OCI-LY7 (cell line): Measurements from ENCODE around the gene PRR14. TPM values are rescaled to one million over a fixed set of nuclear protein-coding genes. Genes with fewer than 3 reads are reported as not detected.

Experiments
- BruUV-seq: library from RNA; stranded (reverse); fragments of 400-500 nt; replicated peaks from 2 replicates; lab custom pipeline; 2021; lab: Mats Ljungman, UMichigan
- CTCF ChIA-PET: fragments of 300-600 bp; sonication (Branson Sonifier 250); formaldehyde crosslinking; loops from one replicate; lab custom pipeline; 2022; ENCODE audit warnings: antibody characterized with exemption; ENCODE audit not compliant: unreplicated experiment; lab: Charles Lee
- POLR2A ChIA-PET: fragments of 300-600 bp; sonication (Branson Sonifier 250); formaldehyde crosslinking; loops from one replicate; lab custom pipeline; 2022; ENCODE audit warnings: antibody characterized with exemption; lab: Charles Lee
- DNase-seq: peaks from one replicate; pipeline ENCODE4 v3.0.0-alpha.2; 2015; ENCODE audit warnings: low spot score
- H2AFZ ChIP-seq: fragments of 200-600 bp; sonication (generic), shearing (Covaris generic); 2 replicates; pipeline ENCODE4 v1.6.1; 2014; ENCODE audit warnings: mild to moderate bottlenecking, antibody characterized with exemption, low read length, moderate library complexity
- H3K27ac ChIP-seq: fragments of 200-600 bp; sonication (generic); 2 replicates; pipeline ENCODE4 v1.5.1; 2014; ENCODE audit warnings: mixed run types, low read depth, mild to moderate bottlenecking, moderate library complexity, low read length, inconsistent platforms; ENCODE audit not compliant: poor library complexity, severe bottlenecking
- H3K36me3 ChIP-seq: fragments of 200-600 bp; sonication (generic); 2 replicates; pipeline ENCODE4 v1.6.1; 2014; ENCODE audit warnings: mild to moderate bottlenecking, antibody characterized with exemption, low read length, moderate library complexity, mixed read lengths; ENCODE audit not compliant: insufficient read depth
- H3K4me1 ChIP-seq: fragments of 200-600 bp; sonication (generic); 2 replicates; pipeline ENCODE4 v1.5.1; 2014; ENCODE audit warnings: mild to moderate bottlenecking, low read length; ENCODE audit not compliant: insufficient read depth, poor library complexity, severe bottlenecking
- H3K4me2 ChIP-seq: fragments of 200-600 bp; sonication (generic); 2 replicates; pipeline ENCODE4 v1.6.1; 2014; ENCODE audit warnings: mild to moderate bottlenecking, low read length
- H3K4me3 ChIP-seq: fragments of 200-600 bp; sonication (generic); 2 replicates; pipeline ENCODE4 v1.5.1; 2014; ENCODE audit warnings: mild to moderate bottlenecking, low read depth, low read length; ENCODE audit not compliant: poor library complexity, severe bottlenecking
- H3K79me2 ChIP-seq: fragments of 200-600 bp; sonication (generic); 2 replicates; pipeline ENCODE4 v1.6.1; 2016; ENCODE audit warnings: low read depth, mild to moderate bottlenecking, low read length, moderate library complexity, mixed read lengths; ENCODE audit not compliant: insufficient read depth
- H3K9me2 ChIP-seq: fragments of 200-600 bp; sonication (generic); 2 replicates; pipeline ENCODE4 v1.6.1; 2016; ENCODE audit warnings: mild to moderate bottlenecking, low read length, mixed read lengths; ENCODE audit not compliant: insufficient read depth
- H3K9me3 ChIP-seq: fragments of 200-600 bp; sonication (generic); 2 replicates; pipeline ENCODE4 v1.6.1; 2014; ENCODE audit warnings: mild to moderate bottlenecking, mixed run types, low read length, mixed read lengths
- H4K20me1 ChIP-seq: fragments of 200-600 bp; sonication (generic); 2 replicates; pipeline ENCODE4 v1.6.1; 2014; ENCODE audit warnings: mild to moderate bottlenecking, antibody characterized with exemption, low read length, moderate library complexity, mixed read lengths; ENCODE audit not compliant: insufficient read depth
- CTCF ChIP-seq: fragments of 200-600 bp; sonication (generic); conservative IDR thresholded peaks from 2 replicates; pipeline ENCODE4 v1.5.1; 2014; ENCODE audit warnings: mild to moderate bottlenecking, antibody characterized with exemption, low read length, moderate library complexity, mixed read lengths
- EZH2phosphoT487 ChIP-seq: fragments of 200-600 bp; sonication (generic); IDR thresholded peaks from 2 replicates; pipeline ENCODE4 v1.6.1; 2018; ENCODE audit warnings: low read depth, borderline replicate concordance, mild to moderate bottlenecking, mixed run types, antibody characterized with exemption, low read length, moderate library complexity, mixed read lengths
- intact Hi-C: fragments of 100-400 bp; cut with micrococcal nuclease; formaldehyde crosslinking; loops from one replicate; pipeline ENCODE4 v1.10.0; 2022; ENCODE audit not compliant: unreplicated experiment
- total RNA-seq, 2 experiments: library from RNA; depleted of rRNA in 1 of 2; stranded (reverse); fragments of >200 nt in 1 of 2; shearing (Covaris generic) in 1 of 2; gene quantifications; 2 replicates each; pipeline ENCODE4 v1.2.3, GENCODE V29; 2014 to 2022

Gene PRR14
- total RNA-seq, 2 experiments from 2014 or later, result 33.2 to 75.5 TPM

- H4K20me1 ChIP-seq, result no peaks in the 10 kb centered on the region
- peak; percentile 98 for DNase-seq
- TF ChIP-seq EZH2phosphoT487, result no peak
- TF ChIP-seq CTCF, result no peak; the same call in 1 of the 2 replicates
- intact Hi-C loops, result loop anchor here (1.0 to 5.0 kb wide), 2 partner anchors 88 to 178 kb away; partner anchors contain the start of gene DCTPP1
- CTCF ChIA-PET, result no interaction called here
- H3K27ac ChIP-seq, result peak within 1 kb of the TSS; percentile 70
- H3K4me1 ChIP-seq, result peaks cover 20% of the 10 kb centered on the region
- H2AFZ ChIP-seq, result peak within 1 kb of the TSS; percentile 92
- H3K4me3 ChIP-seq, result peak within 1 kb of the TSS; percentile 91
- H3K4me2 ChIP-seq, result peak within 1 kb of the TSS; percentile 93
- POLR2A ChIA-PET, result interaction anchor here (0.5 to 2.6 kb wide), 8 partner anchors 16 to 180 kb away, joined by 3 to 7 read pairs (median 4); partner anchors contain the start of genes DCTPP1 and ZNF747
- no peaks in the 10 kb centered on the region for H3K9me2 ChIP-seq
- peaks cover 31% of the 10 kb centered on the region; the same call in 1 of the 2 replicates for H3K36me3 ChIP-seq
- no peaks in the 10 kb centered on the region for H3K9me3 ChIP-seq
- H3K79me2 ChIP-seq, result peaks cover 14% of the 10 kb centered on the region; the same call in 1 of the 2 replicates
- TSS peak; percentile 84 for BruUV-seq
Observed at GRCh38 chr16:30609926-30610839, 40.6 kb upstream of the PRR14 start, which contains the start of gene ZNF689. TSS of gene ZNF689 (minus strand) at chr16:30610389. CDS start at chr16:30610041, 348 bp downstream.

- H3K27ac ChIP-seq, result no peak overlapping the region
- H3K9me2 ChIP-seq, result no peaks in the 10 kb centered on the region
- H3K36me3 ChIP-seq, result no peaks in the 10 kb centered on the region
- POLR2A ChIA-PET, result interaction anchor here (0.6 to 1.0 kb wide), 4 partner anchors 13 to 213 kb away, joined by 3 to 4 read pairs (median 3); no protein-coding TSS in a partner anchor
- H2AFZ ChIP-seq, result no peak overlapping the region
- peaks cover 13% of the 10 kb centered on the region for H3K4me1 ChIP-seq
- peak; percentile 77 for DNase-seq
- no TSS peak for BruUV-seq
- intact Hi-C loops, result no loop called here
- TF ChIP-seq EZH2phosphoT487, result no peak
- TF ChIP-seq CTCF, result peak; percentile 84
- no peak overlapping the region for H3K4me2 ChIP-seq
- H3K9me3 ChIP-seq, result no peaks in the 10 kb centered on the region
- CTCF ChIA-PET, result interaction anchor here (0.5 to 1.3 kb wide), 3 partner anchors 14 to 57 kb away, joined by 3 to 6 read pairs (median 5); no protein-coding TSS in a partner anchor
- H3K4me3 ChIP-seq, result no peak overlapping the region
- no peaks in the 10 kb centered on the region for H3K79me2 ChIP-seq
- H4K20me1 ChIP-seq, result no peaks in the 10 kb centered on the region
Observed at GRCh38 chr16:30615358-30616091, 35.2 kb upstream of the PRR14 start.
